Osteoblast (primary cell): ENCODE data around the gene PRORP. TPM values are rescaled to one million over a fixed set of nuclear protein-coding genes. Genes with fewer than 3 reads are reported as not detected.

Experiments used
- DNase-seq: peaks from one replicate; pipeline ENCODE4 v3.0.0; 2011; ENCODE audit warnings: low spot score, mixed read lengths; ENCODE audit not compliant: insufficient read length; ENCODE audit errors: missing footprints
- H2AFZ ChIP-seq: 2 replicates; pipeline ENCODE4 v1.6.0; 2011; ENCODE audit warnings: mild to moderate bottlenecking, low read length
- H3K27ac ChIP-seq: 2 replicates; pipeline ENCODE4 v1.5.1; 2011; ENCODE audit warnings: mild to moderate bottlenecking, low read depth, low read length, moderate library complexity
- H3K27me3 ChIP-seq: 2 replicates; pipeline ENCODE4 v1.6.0; 2012; ENCODE audit warnings: mild to moderate bottlenecking, control low read depth, inconsistent platforms, low read length, moderate library complexity; ENCODE audit not compliant: insufficient read depth
- H3K36me3 ChIP-seq: 2 replicates; pipeline ENCODE4 v1.5.1; 2011; ENCODE audit warnings: mild to moderate bottlenecking, low read length, control low read depth, moderate library complexity; ENCODE audit not compliant: insufficient read depth
- H3K4me1 ChIP-seq: 2 replicates; pipeline ENCODE4 v1.5.1; 2011; ENCODE audit warnings: mild to moderate bottlenecking, low read length, control low read depth, moderate library complexity; ENCODE audit not compliant: insufficient read depth
- H3K4me2 ChIP-seq: 2 replicates; pipeline ENCODE4 v1.6.0; 2011; ENCODE audit warnings: mild to moderate bottlenecking, low read length; ENCODE audit not compliant: insufficient read depth
- H3K4me3 ChIP-seq: fragments of 200-600 bp; sonication (generic); 3 replicates; pipeline ENCODE4 v1.5.1; 2012; ENCODE audit warnings: mild to moderate bottlenecking, low read length, inconsistent platforms; ENCODE audit not compliant: insufficient read depth
- H3K79me2 ChIP-seq: 2 replicates; pipeline ENCODE4 v1.6.0; 2012; ENCODE audit warnings: mild to moderate bottlenecking, low read length, control low read depth, inconsistent platforms; ENCODE audit not compliant: insufficient read depth
- H3K9me3 ChIP-seq: 2 replicates; pipeline ENCODE4 v1.5.1; 2011; ENCODE audit warnings: low read depth, low read length, control low read depth
- H4K20me1 ChIP-seq: 2 replicates; pipeline ENCODE4 v1.6.0; 2012; ENCODE audit warnings: mild to moderate bottlenecking, low read length, control low read depth; ENCODE audit not compliant: insufficient read depth
- CTCF ChIP-seq: IDR thresholded peaks from 2 replicates; pipeline ENCODE4 v1.5.1; 2011; ENCODE audit warnings: mild to moderate bottlenecking, low read depth, low read length, moderate library complexity; ENCODE audit errors: extremely low read depth
- total RNA-seq: library from RNA; depleted of rRNA; stranded (reverse); fragments of >200 nt; gene quantifications from 2 replicates; pipeline ENCODE4 v1.2.3, GENCODE V29; 2012

The PRORP gene
- total RNA-seq, 1 donor, result 30.4 TPM

GRCh38 chr14:35107866-35108265 lies 14.5 kb upstream of the PRORP start:
- DNase-seq, result no peak

GRCh38 chr14:35112641-35113040 lies 9.7 kb upstream of the PRORP start:
- no peaks in the 10 kb centered on the region for H3K4me1 ChIP-seq
- no peak for DNase-seq
- TF ChIP-seq CTCF, result no peak
- no peaks in the 10 kb centered on the region for H3K27me3 ChIP-seq
- no peak overlapping the region for H3K27ac ChIP-seq
- no peak overlapping the region for H2AFZ ChIP-seq
- no peak overlapping the region for H3K4me3 ChIP-seq
- H4K20me1 ChIP-seq, result peaks cover 6% of the 10 kb centered on the region
- no peak overlapping the region for H3K4me2 ChIP-seq
- peaks cover 49% of the 10 kb centered on the region for H3K36me3 ChIP-seq
- peaks cover 26% of the 10 kb centered on the region for H3K79me2 ChIP-seq
- no peaks in the 10 kb centered on the region for H3K9me3 ChIP-seq

More at GRCh38 chr14:35107866-35108265, 14.5 kb upstream of the PRORP start:
- H3K4me1 ChIP-seq, result no peaks in the 10 kb centered on the region
- H3K27me3 ChIP-seq, result no peaks in the 10 kb centered on the region
- no peak for TF ChIP-seq CTCF
- H3K4me2 ChIP-seq, result no peak overlapping the region
- H4K20me1 ChIP-seq, result no peaks in the 10 kb centered on the region
- H2AFZ ChIP-seq, result no peak overlapping the region
- H3K4me3 ChIP-seq, result no peak overlapping the region
- H3K9me3 ChIP-seq, result no peaks in the 10 kb centered on the region
- H3K36me3 ChIP-seq, result peaks cover 60% of the 10 kb centered on the region
- H3K27ac ChIP-seq, result no peak overlapping the region
- peaks cover 3% of the 10 kb centered on the region for H3K79me2 ChIP-seq

- H3K9me3 ChIP-seq, result no peaks in the 10 kb centered on the region
- H2AFZ ChIP-seq, result no peak overlapping the region
- H3K4me3 ChIP-seq, result no peak overlapping the region
- H4K20me1 ChIP-seq, result peaks cover 6% of the 10 kb centered on the region
- no peak overlapping the region for H3K4me2 ChIP-seq
- no peak for DNase-seq
- peaks cover 43% of the 10 kb centered on the region for H3K36me3 ChIP-seq
- no peak for TF ChIP-seq CTCF
- H3K79me2 ChIP-seq, result peaks cover 34% of the 10 kb centered on the region
- peak overlapping the region; percentile 22 for H3K27ac ChIP-seq
- no peaks in the 10 kb centered on the region for H3K27me3 ChIP-seq
- no peaks in the 10 kb centered on the region for H3K4me1 ChIP-seq
These were observed 8.9 kb upstream of the PRORP start for GRCh38 chr14:35113308-35113950.

- H3K36me3 ChIP-seq, result peaks cover 42% of the 10 kb centered on the region
- no peak overlapping the region for H3K4me3 ChIP-seq
- no peak for TF ChIP-seq CTCF
- no peaks in the 10 kb centered on the region for H3K9me3 ChIP-seq
- H3K27me3 ChIP-seq, result no peaks in the 10 kb centered on the region
- H3K4me1 ChIP-seq, result no peaks in the 10 kb centered on the region
- H3K4me2 ChIP-seq, result no peak overlapping the region
- H4K20me1 ChIP-seq, result peaks cover 6% of the 10 kb centered on the region
- H3K27ac ChIP-seq, result no peak overlapping the region
- no peak for DNase-seq
- H3K79me2 ChIP-seq, result peaks cover 38% of the 10 kb centered on the region
- no peak overlapping the region for H2AFZ ChIP-seq
These were observed 8.3 kb upstream of the PRORP start for GRCh38 chr14:35114036-35114435.
